ENCODE measurements around the gene NDC80. TPM values are rescaled to one million over a fixed set of nuclear protein-coding genes. Genes with fewer than 3 reads are reported as not detected.

The NDC80 gene
- polyA plus RNA-seq, 3 donors: 0.07 TPM; not detected in 2

- Histone ChIP-seq H3K4me1 (ENCODE audit: control insufficient read depth in 1 of 2, insufficient read depth in 2 of 2, low read length in 2 of 2) (peaks cover 4 to 6% of the 10 kb centered on the region in 2 donors), H3K79me2 (ENCODE audit: insufficient read depth, low read length) (no peaks in the 10 kb centered on the region), H3K27ac (ENCODE audit: low read depth in 1 of 2, low read length in 2 of 2) (peak overlapping the region in 1 of 2 donors; percentile 22), H3K9me3 (replicated peaks in 1 of 2; ENCODE audit: control insufficient read depth in 1 of 2, insufficient read depth in 1 of 2, low read length in 2 of 2) (no peaks in the 10 kb centered on the region), H3K36me3 (replicated peaks in 1 of 2; ENCODE audit: control insufficient read depth in 1 of 2, insufficient read depth in 2 of 2, low read length in 2 of 2) (peaks cover 16 to 46% of the 10 kb centered on the region in 2 donors), H3K9ac (ENCODE audit: insufficient read depth, low read length, poor library complexity, severe bottlenecking) (no peak overlapping the region), H3K4me2 (replicated peaks; ENCODE audit: extremely low read depth, low read length, poor library complexity, severe bottlenecking) (no peak overlapping the region), H4K20me1 (ENCODE audit: insufficient read depth, low read length) (no peaks in the 10 kb centered on the region), H3K27me3 (ENCODE audit: control insufficient read depth in 2 of 2, insufficient read depth in 2 of 2, low read length in 2 of 2) (no peaks in the 10 kb centered on the region), H3K4me3 (replicated peaks in 1 of 3; ENCODE audit: low read depth in 2 of 3, low read length in 3 of 3) (no peak overlapping the region), H2AFZ (ENCODE audit: insufficient read depth, low read depth, low read length, poor library complexity, severe bottlenecking) (no peak overlapping the region)
- TF ChIP-seq, protein P1, sequence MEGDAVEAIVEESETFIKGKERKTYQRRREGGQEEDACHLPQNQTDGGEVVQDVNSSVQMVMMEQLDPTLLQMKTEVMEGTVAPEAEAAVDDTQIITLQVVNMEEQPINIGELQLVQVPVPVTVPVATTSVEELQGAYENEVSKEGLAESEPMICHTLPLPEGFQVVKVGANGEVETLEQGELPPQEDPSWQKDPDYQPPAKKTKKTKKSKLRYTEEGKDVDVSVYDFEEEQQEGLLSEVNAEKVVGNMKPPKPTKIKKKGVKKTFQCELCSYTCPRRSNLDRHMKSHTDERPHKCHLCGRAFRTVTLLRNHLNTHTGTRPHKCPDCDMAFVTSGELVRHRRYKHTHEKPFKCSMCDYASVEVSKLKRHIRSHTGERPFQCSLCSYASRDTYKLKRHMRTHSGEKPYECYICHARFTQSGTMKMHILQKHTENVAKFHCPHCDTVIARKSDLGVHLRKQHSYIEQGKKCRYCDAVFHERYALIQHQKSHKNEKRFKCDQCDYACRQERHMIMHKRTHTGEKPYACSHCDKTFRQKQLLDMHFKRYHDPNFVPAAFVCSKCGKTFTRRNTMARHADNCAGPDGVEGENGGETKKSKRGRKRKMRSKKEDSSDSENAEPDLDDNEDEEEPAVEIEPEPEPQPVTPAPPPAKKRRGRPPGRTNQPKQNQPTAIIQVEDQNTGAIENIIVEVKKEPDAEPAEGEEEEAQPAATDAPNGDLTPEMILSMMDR (IDR thresholded peaks at IDR 0.05): no peak
- no CpG with 5 or more reads among the region's 1 CpG for WGBS (ENCODE audit: insufficient coverage)
- H3K36me3 Mint-ChIP-seq: peaks cover 24 to 48% of the 10 kb centered on the region in 2 donors
- H3K9me3 Mint-ChIP-seq: peaks cover 0 to 2% (median 0%) of the 10 kb centered on the region in 7 donors
- no peak overlapping the region for H3K27ac Mint-ChIP-seq
- H3K4me3 Mint-ChIP-seq: no peak overlapping the region
- intact Hi-C loops (cut with micrococcal nuclease): no loop called here
- no peaks in the 10 kb centered on the region for H3K27me3 Mint-ChIP-seq (ENCODE audit: low read depth in 3 of 3)
- DNase-seq: no peak
- peaks cover 9% of the 10 kb centered on the region for H3K4me1 Mint-ChIP-seq
Observed at GRCh38 chr18:2612996-2613395, 41.6 kb downstream of the NDC80 start.

- H3K27ac ChIP-seq (ENCODE audit: low read depth in 1 of 2, low read length in 2 of 2): no peak overlapping the region
- 100% methylated on average over 2 of the region's 4 CpGs for WGBS (ENCODE audit: insufficient coverage)
- no peak overlapping the region for H2AFZ ChIP-seq (ENCODE audit: insufficient read depth, low read depth, low read length, poor library complexity, severe bottlenecking)
- no peaks in the 10 kb centered on the region for H3K79me2 ChIP-seq (ENCODE audit: insufficient read depth, low read length)
- TF ChIP-seq, protein P1 (IDR thresholded peaks at IDR 0.05): no peak
- H3K9ac ChIP-seq (ENCODE audit: insufficient read depth, low read length, poor library complexity, severe bottlenecking): no peak overlapping the region
- peaks cover 16 to 40% of the 10 kb centered on the region in 2 donors for H3K36me3 ChIP-seq (replicated peaks in 1 of 2; ENCODE audit: control insufficient read depth in 1 of 2, insufficient read depth in 2 of 2, low read length in 2 of 2)
- Mint-ChIP-seq H3K4me1 (no peaks in the 10 kb centered on the region), H3K27me3 (ENCODE audit: low read depth in 3 of 3) (peaks cover 0 to 1% (median 0%) of the 10 kb centered on the region in 3 donors), H3K9me3 (peaks cover 0 to 2% (median 0%) of the 10 kb centered on the region in 7 donors), H3K27ac (no peak overlapping the region), H3K4me3 (no peak overlapping the region), H3K36me3 (peaks cover 19 to 35% of the 10 kb centered on the region in 2 donors)
- no peaks in the 10 kb centered on the region for H3K27me3 ChIP-seq (ENCODE audit: control insufficient read depth in 2 of 2, insufficient read depth in 2 of 2, low read length in 2 of 2)
- DNase-seq: no peak
- no peak overlapping the region for H3K4me3 ChIP-seq (replicated peaks in 1 of 3; ENCODE audit: low read depth in 2 of 3, low read length in 3 of 3)
- no peaks in the 10 kb centered on the region for H3K9me3 ChIP-seq (replicated peaks in 1 of 2; ENCODE audit: control insufficient read depth in 1 of 2, insufficient read depth in 1 of 2, low read length in 2 of 2)
- intact Hi-C loops (cut with micrococcal nuclease): no loop called here
- H3K4me1 ChIP-seq (ENCODE audit: control insufficient read depth in 1 of 2, insufficient read depth in 2 of 2, low read length in 2 of 2): no peaks in the 10 kb centered on the region
- H4K20me1 ChIP-seq (ENCODE audit: insufficient read depth, low read length): no peaks in the 10 kb centered on the region
- no peak overlapping the region for H3K4me2 ChIP-seq (replicated peaks; ENCODE audit: extremely low read depth, low read length, poor library complexity, severe bottlenecking)
Observed at GRCh38 chr18:2617401-2617998, 46.1 kb downstream of the NDC80 start.

All from CD14-positive monocyte (primary cell).